Ramos (cell line): ENCODE measurements around the gene CLIC1.

Experiments used
- in situ Hi-C: fragments of 300-500 bp; cut with MboI; formaldehyde crosslinking; loops from one replicate; pipeline ENCODE4 v1.14.3; 2022; ENCODE audit warnings: low sequenced_read_pairs; ENCODE audit not compliant: unreplicated experiment

Gene CLIC1

GRCh38 chr6:31683591-31683990, 52.7 kb downstream of the CLIC1 start:
- in situ Hi-C loops = no loop called here

DNA sequence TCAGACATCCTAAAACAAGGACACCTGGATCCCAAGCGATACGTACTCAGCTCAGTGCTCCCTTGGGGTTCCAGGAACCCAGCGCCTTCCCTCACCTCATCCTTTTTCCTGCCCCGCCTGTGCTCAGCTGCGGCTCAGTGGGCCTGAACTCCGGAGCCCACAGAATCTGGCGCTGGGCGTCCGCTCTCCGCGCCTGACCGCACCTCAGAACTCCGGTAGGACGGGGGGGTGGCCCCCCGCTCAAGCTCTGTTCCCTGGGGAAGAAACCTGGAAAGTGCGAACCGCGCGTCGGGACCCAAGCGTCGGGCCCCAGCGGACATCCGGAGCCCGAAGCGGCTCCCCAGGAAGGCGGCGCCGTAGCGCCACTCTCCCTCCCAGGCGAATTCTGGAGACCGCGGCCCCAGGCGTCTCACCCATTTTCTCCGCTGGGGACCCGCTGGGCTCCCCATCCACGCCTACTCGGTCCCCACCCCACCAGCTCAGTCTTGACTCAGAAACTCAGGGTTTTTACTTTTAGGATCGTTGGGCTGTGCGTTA, 55.1 kb downstream of the CLIC1 start:
- in situ Hi-C loops = no loop called here
